Ammon's horn (tissue), 1 donor: ENCODE measurements around the gene JPT1.

Source experiments
- DNase-seq: peaks from one replicate; pipeline ENCODE4 v3.0.0-alpha.2; 2016; ENCODE audit warnings: low spot score

The JPT1 gene

GRCh38 chr17:75105126-75106080 lies 48.9 kb downstream of the JPT1 start:
- no peak for DNase-seq

GRCh38 chr17:75103601-75104554 lies 50.4 kb downstream of the JPT1 start:
- no peak for DNase-seq

GRCh38 chr17:75102385-75102821 lies 51.9 kb downstream of the JPT1 start:
- no peak for DNase-seq

- no peak for DNase-seq
Measured at GRCh38 chr17:75099881-75100595, 54.3 kb downstream of the JPT1 start.

GRCh38 chr17:75098861-75099260 lies 55.5 kb downstream of the JPT1 start:
- no peak for DNase-seq

GRCh38 chr17:75097865-75098264 lies 56.4 kb downstream of the JPT1 start:
- no peak for DNase-seq

- peak; percentile 62 for DNase-seq
Measured at GRCh38 chr17:75096082-75096625, 58.2 kb downstream of the JPT1 start.

GRCh38 chr17:75094871-75095399 lies 59.4 kb downstream of the JPT1 start:
- no peak for DNase-seq

GRCh38 chr17:75093548-75094158 lies 60.7 kb downstream of the JPT1 start:
- DNase-seq, result no peak

- no peak for DNase-seq
Measured at GRCh38 chr17:75091855-75092327, 62.4 kb downstream of the JPT1 start.

GRCh38 chr17:75090871-75091854 lies 63.1 kb downstream of the JPT1 start:
- no peak for DNase-seq

GRCh38 chr17:75088465-75089417 lies 65.6 kb downstream of the JPT1 start:
- DNase-seq, result no peak

GRCh38 chr17:75087558-75088453 lies 66.5 kb downstream of the JPT1 start, which contains the start of gene SLC16A5:
Gene SLC16A5 (plus strand): TSS chr17:75087954. CDS start chr17:75093637, 5,683 bp downstream.
- DNase-seq, result peak; percentile 42

- no peak for DNase-seq
Measured at GRCh38 chr17:75087182-75087557, 67.1 kb downstream of the JPT1 start.

- no peak for DNase-seq
Measured at GRCh38 chr17:75086496-75087181, 67.7 kb downstream of the JPT1 start.
